GM12891 (cell line): ENCODE data around the gene PDCD1LG2.

Source experiments
- POLR2AphosphoS5 ChIP-seq: IDR thresholded peaks from 2 replicates; pipeline ENCODE4 v1.6.1; 2011; ENCODE audit warnings: low read depth, low read length, control low read depth
- POU2F2 ChIP-seq: IDR thresholded peaks from 2 replicates; pipeline ENCODE4 v1.6.1; 2011; ENCODE audit warnings: low read depth, mild to moderate bottlenecking, control low read depth, low read length, moderate library complexity
- TAF1 ChIP-seq: IDR thresholded peaks from 2 replicates; pipeline ENCODE4 v1.6.1; 2011; ENCODE audit warnings: low read depth, low read length, control low read depth

DNA sequence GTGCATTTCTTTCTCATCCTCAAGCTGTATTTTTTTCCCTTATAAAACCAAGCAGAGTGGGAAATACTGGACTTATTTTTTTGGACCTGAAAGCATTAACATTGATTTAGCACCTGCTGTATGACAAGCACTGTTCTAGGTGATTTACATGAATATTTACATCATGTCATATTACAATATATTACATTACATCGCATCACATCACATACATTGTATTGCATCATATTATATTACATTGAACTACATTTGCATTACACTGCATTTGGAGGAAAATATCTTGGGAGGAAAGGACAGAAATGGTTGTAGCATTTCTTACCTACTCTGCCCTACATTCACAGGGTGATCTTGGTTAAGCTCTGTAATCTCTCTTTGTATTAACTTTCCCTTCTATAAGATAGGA, 11.2 kb upstream of the PDCD1LG2 start:
- TF ChIP-seq POLR2AphosphoS5 (no peak), POU2F2 (no peak), TAF1 (no peak)
